ENCODE results near the gene KCNQ1.

Gene KCNQ1

DNA sequence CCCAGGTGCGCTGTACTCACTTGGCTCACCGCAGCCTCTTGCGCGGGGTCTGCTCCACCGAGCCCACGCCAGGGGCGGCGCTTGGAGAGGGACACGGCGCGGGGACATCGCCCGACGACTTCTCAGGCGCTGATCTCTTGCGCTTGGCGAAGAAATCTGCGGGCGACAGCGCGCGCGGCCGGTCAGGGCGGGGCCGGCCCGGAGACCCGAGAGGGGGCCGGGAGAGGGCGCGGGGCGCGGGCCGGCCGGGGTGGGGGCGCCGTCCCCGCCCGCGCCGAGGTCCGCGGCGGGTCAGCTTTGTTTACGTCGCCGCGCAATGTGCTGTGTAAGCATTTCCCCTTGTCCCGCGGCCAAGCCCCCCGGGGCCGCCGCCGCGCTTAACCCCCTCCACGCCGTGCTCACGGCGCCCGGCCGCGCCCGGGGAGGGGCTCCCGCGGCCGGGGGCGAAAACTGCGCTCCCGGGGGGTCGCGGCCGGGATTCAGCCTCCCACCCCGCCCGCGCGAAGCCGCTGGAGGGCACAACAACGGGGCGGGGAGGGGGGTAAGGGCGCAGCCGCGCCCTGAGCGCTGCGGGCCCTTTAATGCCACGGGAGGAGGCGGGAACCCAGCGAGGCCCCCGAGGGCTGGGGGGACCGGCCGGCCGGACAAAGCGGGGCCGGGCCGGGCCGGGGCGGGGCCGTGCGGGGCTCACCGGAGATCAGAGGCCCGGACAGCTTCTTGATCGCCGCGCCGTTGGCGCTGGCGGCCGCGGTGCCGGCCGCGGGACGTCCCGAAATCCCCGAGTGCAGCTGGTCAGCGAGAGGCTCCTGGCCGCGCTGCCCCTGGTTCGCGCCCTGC, 439.4 kb downstream of the KCNQ1 start:
- DNase-seq, result no peak

DNA sequence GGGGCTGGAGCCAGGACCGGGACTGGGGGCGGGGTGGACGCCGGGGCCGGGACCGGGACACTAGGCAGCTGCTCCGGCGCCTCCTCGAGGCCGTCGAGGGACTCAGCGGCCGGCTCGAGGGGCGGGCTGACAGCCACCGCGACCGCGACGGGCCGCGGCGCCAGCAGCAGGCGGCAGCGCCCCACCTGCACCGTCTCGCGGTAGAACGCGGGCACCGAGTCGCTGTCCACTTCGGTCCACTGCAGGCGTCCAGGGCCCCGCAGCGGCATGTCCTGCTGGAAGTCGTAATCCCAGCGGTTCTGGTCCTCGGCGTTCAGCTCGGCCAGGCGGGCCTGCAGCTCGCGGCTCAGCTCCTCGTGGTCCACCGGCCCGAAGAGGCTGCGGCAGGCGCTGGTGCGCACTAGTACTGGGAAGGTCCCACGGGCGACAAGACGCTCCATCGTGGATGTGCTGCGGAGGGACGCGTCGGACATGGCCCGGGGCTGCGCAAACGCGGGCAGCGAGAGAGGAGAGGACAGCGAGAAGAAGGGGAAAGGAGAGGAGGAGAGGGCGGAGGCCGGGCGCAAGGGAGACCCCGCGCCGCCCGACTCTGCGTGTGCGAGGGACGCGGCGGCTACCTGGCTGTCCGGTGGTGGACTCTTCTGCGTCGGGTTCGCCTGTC, 440.3 kb downstream of the KCNQ1 start:
- DNase-seq, result peak; percentile 34

DNA sequence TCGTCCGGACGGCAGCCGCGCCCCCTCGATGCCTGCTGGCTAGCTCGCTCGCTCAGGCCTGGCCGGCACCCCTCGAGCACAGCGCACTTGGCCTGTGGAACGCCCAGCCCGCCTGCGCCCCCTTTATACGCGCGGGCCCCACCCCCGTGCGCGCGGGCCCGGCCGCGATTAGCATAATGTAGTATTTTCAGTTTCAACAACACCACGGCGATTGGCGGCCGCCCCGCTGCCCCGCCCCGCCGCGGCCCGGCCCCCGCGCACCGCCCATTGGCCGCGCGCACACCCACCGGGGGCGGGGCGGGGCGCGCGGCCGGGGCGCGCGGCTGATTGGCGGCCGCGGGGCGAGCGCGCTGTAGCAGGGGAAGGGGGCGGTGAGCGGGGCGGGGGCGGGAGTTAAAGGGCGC, 440.9 kb downstream of the KCNQ1 start, which contains the start of gene CDKN1C:
TSS of gene CDKN1C (minus strand) at position 98 of the 404 bp plus-strand sequence. CDS start 319 bp downstream, outside the sequence.
- peak; percentile 89 for DNase-seq

DNA sequence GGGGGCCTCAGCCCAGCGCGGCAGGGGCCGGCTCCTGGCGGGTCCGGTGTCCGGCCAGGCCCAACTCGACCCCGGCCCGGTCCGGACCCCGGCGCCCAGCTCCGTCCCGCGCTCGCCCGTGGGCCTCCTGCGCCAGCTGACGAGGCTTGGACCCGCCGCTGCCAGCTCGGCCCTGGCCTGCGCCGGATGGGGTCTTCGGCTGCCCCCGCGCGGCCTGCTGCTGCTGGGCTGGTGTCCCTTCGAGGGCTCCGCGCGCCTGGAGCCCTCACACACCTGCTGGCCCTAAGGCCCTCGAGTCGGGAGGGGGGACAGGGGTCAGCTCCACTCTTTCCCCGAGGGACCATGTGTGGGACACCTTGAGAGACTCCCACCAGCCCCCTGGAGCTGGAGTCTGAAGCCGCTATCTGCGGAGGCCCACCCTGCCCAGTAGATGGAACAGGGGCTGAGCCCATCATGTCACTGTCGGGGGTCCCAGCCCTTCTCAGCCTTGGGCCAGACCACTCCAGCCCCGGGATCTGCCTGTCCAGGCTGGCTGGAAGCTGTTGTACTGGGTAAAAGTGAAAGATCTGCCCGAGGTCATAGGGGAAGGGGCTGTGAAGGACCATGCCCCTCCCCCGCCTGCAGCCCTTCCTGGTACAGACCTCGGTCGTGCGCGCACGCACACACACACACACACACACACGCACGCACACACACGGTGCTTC, 441.5 kb downstream of the KCNQ1 start:
- no peak for DNase-seq

DNA sequence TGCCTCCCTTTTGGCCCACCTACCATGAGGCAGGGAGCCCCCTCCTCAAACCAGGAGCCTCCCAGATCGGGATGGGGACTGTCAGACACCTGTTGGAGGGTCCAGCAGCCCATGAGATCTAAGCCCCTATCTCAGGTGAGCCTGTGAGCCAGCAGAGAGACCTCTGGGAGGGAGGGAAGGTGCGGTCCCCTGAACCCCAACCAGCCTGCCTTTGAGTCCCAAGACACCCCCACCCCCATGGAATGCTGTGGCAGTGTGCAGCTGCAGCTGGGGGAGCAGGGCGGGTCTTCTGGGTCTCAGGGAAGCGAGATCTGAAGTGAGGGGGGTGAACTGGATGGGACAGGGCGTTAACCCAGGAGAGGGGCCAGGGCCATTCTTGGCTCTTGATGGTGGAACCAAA, 442.1 kb downstream of the KCNQ1 start:
- DNase-seq, result no peak

DNA sequence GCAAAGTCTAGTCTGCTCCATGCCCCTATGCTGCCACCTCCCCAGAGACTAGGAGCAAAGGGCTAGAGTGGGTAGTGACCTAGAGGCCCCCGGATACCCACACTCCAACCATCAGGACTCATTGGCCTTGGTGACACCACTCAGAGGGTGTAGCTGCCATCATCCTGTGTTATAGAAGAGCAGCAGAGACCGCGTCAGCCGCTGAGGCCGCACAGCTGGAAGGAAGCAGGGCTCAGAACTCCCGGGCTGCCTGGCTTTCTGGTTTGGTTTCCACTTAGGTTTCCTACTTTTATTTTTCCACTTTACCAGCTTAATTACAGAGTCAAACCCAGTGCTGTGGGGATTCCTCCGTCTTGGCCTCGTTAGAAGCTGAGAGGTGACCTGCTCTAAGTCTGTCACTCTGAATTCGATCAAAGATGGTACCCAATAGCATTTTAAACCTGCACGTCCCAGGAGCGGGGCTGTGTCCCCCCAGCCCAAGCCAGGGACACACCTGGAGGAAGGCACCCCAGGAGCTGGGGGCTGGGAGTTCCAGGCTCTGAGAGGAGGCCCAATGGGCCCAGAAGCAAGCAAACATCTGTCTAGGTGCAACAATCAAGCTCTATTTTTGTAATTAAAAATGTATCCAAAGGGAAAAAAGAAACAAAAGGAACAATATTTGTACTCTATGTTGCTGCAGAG, 442.8 kb downstream of the KCNQ1 start:
- no peak for DNase-seq

DNA sequence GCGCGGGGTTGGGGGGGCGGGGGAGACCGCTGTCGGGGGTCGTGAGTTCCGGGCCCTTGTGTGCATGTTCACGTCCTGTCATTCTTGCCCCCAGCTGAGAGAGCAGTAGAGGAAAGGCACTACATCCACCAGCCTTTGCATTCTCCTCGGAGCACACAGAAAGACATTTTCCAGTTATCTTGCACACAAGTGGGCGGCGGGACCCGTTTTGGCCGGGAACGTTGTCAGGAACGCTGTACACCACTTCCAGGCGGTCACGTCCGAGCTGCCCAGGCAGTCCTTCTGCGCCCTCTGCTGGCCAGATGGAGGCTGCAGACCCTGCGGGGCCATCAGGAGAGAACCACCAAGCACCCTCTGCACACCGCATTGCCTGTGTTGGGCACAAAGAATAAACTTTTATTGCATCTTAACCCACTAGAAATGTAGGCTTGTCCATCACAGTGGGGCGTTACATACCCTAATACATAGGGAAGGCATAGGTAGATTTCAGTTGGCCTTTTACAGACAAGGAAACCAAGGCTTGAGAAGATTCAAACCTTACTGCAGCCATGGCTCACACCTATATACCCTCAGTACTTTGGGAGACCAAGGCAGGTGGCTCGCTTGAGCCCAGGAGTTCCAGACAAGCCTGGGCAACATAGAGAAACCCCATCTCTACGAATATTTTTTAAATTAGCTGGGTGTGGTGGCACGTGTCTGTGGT, 443.6 kb downstream of the KCNQ1 start:
- peak; percentile 86 for DNase-seq

DNA sequence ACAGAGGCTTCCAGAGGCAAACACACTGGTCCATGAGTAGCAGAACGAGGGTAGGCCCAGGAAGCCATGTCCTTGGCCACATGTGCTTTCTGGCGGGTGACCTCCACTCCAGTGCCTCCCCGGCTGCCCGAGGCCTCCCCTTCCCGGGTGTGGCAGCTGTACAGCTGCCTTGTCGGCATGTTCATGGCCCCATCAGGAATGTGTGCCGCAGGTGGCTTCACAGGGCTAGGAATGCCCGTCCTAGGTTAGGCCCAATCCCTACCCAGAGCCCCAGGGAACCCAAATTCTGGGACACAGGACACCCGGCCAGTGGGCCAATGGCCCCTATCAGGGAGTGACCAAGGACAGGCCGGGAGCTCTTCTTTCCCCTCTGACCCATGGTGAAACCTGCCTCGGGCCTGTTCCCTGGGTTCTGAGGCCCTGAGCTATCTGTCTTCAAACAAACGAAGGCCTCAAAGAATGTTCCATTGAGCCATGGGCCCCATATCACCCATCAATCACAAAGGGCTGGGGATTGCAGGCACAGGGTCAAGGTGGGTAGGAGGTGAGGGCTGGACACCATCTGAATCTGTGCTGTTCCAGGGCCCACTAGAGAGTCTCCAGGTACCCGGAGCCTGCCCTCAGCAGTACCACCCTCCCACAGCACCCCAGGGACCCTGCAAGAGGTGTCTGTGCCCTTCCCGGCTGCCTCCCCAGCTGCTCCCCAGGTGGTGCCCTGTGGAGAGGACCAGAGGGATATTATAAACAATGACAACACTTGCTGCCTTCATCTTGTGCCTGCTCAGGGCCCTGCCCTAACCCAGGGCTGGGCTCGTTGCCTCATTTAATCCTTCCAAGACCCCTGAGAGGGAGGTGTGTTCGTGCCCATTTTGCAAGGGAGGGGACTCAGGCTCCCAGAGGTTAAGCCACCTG, 444.8 kb downstream of the KCNQ1 start:
- no peak for DNase-seq

DNA sequence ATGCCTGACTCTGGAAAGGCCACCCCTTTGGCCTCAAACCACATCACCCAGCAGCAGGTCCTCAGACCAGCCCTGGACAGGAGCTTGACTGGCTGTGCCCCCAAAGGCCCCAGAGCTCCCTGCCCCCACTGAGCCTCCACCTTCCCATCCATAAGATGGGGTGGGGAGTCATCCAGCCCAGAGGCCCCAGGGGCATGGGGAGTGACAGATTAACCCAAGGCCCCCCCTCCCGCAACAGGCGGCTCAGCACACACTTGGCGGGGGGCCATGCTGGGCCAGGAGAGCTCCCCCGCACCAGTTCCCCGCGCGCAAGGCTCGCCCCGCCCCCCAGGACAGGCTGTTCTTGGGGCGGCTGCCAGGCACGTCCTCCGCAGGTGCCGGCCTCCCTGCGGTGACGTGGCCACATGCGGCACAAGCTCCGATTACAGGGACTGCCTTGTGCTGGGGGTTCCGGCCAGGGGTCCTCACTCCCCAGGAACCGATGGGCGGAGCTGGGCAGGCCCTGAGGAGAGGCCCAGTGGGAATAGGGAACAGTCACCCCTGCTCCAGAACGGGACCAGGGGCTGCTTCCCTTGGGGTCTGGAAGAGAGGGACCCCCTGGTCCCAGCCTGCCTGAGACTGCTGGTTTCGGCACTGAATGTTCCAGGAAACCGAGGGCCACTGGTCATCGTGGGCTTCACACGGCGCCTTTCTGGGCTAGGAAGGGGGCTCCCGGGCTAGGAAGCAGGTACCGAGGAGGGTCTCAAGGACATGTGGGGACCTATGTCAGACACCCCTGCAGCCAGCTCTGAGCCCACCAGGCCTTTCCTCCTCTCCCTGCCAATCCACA, 445.9 kb downstream of the KCNQ1 start:
- DNase-seq, result no peak

DNA sequence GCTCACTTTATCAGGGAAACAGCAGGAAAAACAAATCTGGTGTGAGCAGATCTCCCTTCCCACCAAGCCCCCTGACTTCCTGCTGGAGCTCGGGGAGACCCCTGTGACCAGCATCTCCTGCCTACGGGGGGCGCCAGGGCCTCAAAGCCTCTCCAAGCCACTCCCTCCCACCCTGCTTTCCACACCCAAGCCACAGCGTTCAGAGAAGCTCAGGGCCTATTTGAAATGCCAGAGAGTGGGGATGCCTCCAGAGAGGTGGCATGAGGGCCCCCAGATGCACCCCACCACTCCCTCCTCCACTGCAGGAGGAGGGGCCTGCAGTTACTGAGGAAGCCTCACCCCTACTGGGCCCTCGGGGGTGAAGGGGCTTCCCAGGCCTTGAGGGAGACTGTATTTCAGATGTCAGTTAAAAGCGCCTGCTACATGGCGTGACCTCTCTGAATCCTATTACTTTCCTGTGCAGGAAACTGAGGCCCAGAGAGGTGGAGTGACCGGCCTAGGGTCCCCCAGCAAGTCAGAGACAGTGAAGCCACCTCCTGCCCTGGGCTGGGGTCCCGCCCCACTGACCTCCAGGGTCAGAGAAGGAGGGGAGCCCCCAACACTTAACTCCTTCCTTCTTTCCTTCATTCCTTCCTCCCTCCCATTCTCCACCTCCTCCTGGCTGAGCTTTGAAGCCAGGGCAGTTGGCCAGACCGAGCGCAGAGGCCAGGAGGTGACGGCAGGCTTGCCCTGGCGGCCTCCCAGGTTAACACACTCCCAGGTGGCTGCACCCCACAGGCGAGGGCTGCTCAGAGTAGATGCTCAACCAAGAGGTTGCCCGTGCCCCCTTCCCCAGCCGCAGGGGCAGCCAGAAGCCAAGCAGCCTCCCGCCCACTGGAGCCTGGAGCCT, 446.8 kb downstream of the KCNQ1 start:
- DNase-seq, result no peak

DNA sequence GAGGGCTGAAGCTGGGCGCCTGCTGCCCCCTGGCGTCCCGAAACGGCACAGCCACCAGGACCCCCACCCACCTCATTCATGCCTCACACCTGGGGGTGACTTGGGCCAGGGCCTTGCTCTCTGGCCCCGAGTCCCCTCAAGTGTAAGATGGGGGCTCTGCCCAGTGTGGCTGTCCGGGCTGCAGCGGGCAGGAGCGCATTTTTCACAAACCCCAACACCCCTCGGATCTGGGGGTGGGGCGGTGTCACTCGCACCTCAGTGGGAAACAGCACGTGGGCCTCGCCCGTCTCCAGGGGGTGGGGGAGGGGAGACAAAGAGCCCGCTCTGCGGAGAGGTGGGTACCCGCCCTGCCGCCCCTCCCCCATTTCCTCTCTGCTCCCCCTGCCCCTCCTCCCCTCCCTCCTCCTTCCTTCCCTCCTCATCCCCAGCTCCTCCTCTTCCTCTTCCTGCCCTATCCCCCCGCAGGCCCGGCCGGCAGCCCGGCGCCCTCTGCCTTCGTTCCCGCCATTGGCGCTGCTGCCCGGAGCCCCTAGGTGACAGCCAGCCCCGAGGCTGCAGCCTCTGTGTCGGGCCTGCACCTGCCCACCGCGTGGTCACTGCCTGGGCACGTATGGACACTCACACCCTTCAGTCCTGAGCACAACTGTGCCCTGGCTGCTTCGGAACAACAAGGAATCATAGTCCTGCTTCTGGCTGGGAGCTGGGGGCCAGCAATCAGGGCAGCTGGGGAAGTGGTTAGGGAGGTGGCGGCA, 447.6 kb downstream of the KCNQ1 start:
- DNase-seq, result peak; percentile 72

DNA sequence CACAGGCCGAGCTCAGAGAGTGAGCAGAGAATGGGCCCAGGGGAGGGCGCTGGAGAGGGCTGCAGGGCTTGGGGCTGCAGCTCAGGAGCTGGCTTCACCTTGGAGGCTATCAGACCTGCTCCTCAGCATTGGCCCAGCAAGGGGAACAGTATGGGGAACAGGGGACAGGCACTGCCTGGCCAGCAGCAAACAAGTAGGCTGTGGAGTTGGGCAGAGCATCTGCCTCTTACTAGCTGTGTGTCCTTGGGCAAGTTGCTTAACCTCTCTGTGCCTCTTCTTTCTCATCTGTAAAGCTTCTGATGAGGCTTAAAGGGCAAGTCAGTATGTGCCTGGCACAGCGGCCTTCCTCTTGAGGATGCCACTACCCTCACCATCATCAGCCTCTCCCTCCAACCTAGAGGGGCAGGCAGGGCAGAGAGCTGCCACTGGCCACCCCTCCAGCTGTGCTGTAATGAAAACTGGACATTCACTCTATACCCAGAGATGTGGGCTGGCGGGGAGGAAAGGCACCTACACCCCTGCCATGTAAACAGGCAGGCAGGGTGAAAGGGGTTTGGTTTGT, 448.2 kb downstream of the KCNQ1 start:
- DNase-seq, result peak; percentile 54

DNA sequence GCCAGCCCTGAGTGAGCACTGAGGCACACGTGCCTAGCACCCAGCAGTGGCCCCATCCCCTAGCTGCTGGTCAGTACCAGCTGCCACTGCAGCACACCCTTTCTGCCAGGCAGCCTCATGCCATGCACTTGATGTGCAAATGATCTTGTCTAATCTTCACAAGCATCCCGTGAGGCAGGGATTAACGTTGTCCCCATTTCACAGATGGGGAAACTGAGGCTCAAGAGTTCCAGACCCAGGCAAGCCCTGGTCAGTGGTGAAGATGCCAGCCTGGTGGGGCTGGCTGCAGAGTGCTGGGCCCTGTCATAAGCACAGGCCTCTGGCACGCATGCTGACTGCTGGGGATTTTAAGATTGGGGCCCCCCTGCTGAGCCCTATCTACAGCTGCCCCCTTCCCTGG, 449.1 kb downstream of the KCNQ1 start:
- DNase-seq, result no peak

DNA sequence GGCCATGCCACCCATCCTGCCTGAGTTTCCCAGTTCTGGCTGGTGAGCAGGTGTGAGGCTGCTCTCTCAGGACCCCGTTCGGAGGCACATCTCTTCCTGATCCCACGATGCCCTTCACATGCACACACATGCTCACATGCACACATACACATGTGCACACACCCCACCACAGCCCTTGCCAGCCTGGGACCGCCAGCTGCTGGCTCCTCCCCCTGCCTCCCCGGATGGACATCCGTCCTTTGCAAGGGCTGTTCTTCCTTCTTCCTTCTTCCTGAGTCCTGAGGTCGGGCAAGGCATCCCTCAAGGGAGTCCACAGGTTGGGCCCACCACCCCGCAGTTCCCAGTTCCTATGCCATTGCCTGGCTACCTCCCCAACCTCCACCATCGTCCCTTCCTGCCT, 451.2 kb downstream of the KCNQ1 start:
- no peak for DNase-seq

DNA sequence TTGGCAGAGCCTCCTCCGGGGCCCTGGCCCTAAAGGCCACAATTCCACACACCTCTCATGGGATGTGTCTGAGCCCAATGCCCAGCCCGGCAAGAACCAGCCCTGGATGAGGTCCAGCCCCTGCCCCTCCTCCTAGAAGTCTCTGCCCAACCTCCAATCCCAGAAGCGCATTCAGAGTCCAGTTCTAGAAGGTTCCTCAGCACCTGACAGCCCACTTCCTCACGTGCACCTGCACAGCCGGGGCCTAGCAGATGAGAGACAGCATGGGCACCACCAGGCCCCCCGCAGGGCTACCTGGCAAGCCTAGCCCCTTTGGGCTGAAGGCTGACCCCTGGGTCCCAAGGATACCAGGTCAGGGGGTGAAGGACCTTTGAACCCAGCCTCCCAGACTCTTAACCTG, 452.2 kb downstream of the KCNQ1 start:
- DNase-seq, result no peak

DNA sequence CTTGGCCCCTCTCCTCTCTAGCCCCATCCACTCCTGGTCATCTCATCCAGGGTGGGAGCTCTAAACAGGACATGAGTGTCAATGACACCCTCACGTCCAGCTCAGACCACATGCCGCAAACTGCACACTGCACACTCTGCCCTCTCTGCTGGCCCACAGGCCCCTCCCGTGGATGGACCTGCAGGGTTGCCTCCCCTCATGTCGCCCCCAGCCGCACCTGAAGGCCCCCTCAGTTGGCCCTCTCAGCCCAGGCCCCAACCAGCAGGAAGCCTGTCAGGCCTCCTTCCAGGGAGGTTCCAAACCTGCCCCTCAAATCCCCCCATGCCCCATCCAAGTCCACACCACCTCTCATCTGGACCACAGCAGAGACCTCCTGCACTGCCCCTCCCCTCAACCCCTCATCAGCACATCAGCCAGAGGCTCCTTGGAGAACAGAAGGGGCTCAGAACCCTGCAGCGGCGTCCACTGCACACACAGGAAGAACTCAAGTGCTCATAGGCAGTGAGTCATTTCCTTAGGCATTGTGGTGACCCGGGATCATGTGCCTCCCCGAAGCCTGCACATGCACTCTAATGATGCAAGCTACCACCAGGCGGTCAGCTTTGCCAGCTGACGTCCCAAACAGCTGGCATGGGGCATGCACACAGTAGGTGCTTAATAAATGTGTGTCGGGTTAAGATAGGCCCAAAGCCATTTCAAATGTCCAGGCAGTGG, 453.7 kb downstream of the KCNQ1 start:
- peak; percentile 68 for DNase-seq

Measured in CD4-positive, alpha-beta T cell treated with Interleukin-17A for 1 hour (primary cell).